MCF 10A (cell line): ENCODE results near the gene KLHL30. TPM values are rescaled to one million over a fixed set of nuclear protein-coding genes. Genes with fewer than 3 reads are reported as not detected.
"Not testable (repeated sequence)": the region's sequence is repeated elsewhere in the genome, so short reads cannot be mapped to it uniquely, and the experiment has no call there.

Source experiments
- BruUV-seq: library from RNA; stranded (reverse); fragments of 400-500 nt; replicated peaks from 2 replicates; lab custom pipeline; 2021; lab: Mats Ljungman, UMichigan
- CTCF ChIA-PET: fragments of 300-600 bp; sonication (Branson Sonifier 250); formaldehyde crosslinking; extraction: SDS; loops from one replicate; lab custom pipeline; 2021; ENCODE audit warnings: antibody characterized with exemption, inconsistent platforms; lab: Yijun Ruan, JAX
- POLR2A ChIA-PET: fragments of 300-600, 350-650 bp; sonication (Branson Sonifier 250); formaldehyde crosslinking; extraction: SDS; loops from one replicate; lab custom pipeline; 2020; ENCODE audit warnings: antibody characterized with exemption, inconsistent platforms; lab: Yijun Ruan, JAX
- DNase-seq: peaks from one replicate; pipeline ENCODE4 v3.0.0-alpha.2; 2018; ENCODE audit not compliant: unreplicated experiment
- H3K27ac Mint-ChIP-seq: one replicate; pipeline ENCODE4 v1.8.0; 2022; ENCODE audit warnings: mild to moderate bottlenecking, low read depth, mixed read lengths; ENCODE audit not compliant: unreplicated experiment
- H3K27me3 Mint-ChIP-seq: one replicate; pipeline ENCODE4 v1.8.0; 2022; ENCODE audit warnings: mixed read lengths; ENCODE audit not compliant: insufficient read depth, unreplicated experiment
- H3K36me3 Mint-ChIP-seq: one replicate; pipeline ENCODE4 v1.8.0; 2022; ENCODE audit warnings: mild to moderate bottlenecking, moderate library complexity, mixed read lengths; ENCODE audit not compliant: insufficient read depth, unreplicated experiment
- H3K4me1 Mint-ChIP-seq: one replicate; pipeline ENCODE4 v1.8.0; 2022; ENCODE audit warnings: mixed read lengths; ENCODE audit not compliant: insufficient read depth, unreplicated experiment
- H3K4me3 Mint-ChIP-seq: one replicate; pipeline ENCODE4 v1.8.0; 2022; ENCODE audit warnings: mild to moderate bottlenecking, moderate library complexity, mixed read lengths; ENCODE audit not compliant: unreplicated experiment
- H3K9me3 Mint-ChIP-seq: one replicate; pipeline ENCODE4 v1.8.0; 2022; ENCODE audit warnings: mixed read lengths; ENCODE audit not compliant: unreplicated experiment
- intact Hi-C: fragments of 100-400 bp; cut with micrococcal nuclease; formaldehyde crosslinking; loops from 2 replicates; pipeline ENCODE4 v1.14.1; 2022
- total RNA-seq: library from RNA; stranded (reverse); gene quantifications from 2 replicates; pipeline ENCODE4 v1.2.3, GENCODE V29; 2022
- TF ChIP-seq, protein P1 (sequence below): fragments of 200-600 bp; IDR thresholded peaks from one replicate; pipeline ENCODE4 v1.8.0; 2022; ENCODE audit warnings: antibody characterized with exemption, mild to moderate bottlenecking; ENCODE audit not compliant: unreplicated experiment

Gene KLHL30
- total RNA-seq, 1 experiment from 2014 or later: 0.35 TPM

- no peaks in the 10 kb centered on the region for H3K27me3 Mint-ChIP-seq
Measured at GRCh38 chr2:238169048-238169707, 30.7 kb downstream of the KLHL30 start.

GRCh38 chr2:238169708-238170251, 31.3 kb downstream of the KLHL30 start:
- CTCF ChIA-PET: interaction anchor here (0.5 to 1.1 kb wide), 5 partner anchors 9 to 431 kb away, joined by 3 read pairs; no protein-coding TSS in a partner anchor
- POLR2A ChIA-PET: interaction anchor here (0.7 to 2.1 kb wide), 10 partner anchors 8 to 271 kb away, joined by 3 to 14 read pairs (median 4); partner anchors contain the start of genes ILKAP and SCLY
- TF ChIP-seq, protein P1, sequence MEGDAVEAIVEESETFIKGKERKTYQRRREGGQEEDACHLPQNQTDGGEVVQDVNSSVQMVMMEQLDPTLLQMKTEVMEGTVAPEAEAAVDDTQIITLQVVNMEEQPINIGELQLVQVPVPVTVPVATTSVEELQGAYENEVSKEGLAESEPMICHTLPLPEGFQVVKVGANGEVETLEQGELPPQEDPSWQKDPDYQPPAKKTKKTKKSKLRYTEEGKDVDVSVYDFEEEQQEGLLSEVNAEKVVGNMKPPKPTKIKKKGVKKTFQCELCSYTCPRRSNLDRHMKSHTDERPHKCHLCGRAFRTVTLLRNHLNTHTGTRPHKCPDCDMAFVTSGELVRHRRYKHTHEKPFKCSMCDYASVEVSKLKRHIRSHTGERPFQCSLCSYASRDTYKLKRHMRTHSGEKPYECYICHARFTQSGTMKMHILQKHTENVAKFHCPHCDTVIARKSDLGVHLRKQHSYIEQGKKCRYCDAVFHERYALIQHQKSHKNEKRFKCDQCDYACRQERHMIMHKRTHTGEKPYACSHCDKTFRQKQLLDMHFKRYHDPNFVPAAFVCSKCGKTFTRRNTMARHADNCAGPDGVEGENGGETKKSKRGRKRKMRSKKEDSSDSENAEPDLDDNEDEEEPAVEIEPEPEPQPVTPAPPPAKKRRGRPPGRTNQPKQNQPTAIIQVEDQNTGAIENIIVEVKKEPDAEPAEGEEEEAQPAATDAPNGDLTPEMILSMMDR: no peak
- DNase-seq: peak; percentile 96
- H3K36me3 Mint-ChIP-seq: peaks cover 62% of the 10 kb centered on the region
- peaks cover 25% of the 10 kb centered on the region for H3K4me1 Mint-ChIP-seq
- H3K27ac Mint-ChIP-seq: peak overlapping the region; percentile 94
- no TSS peak for BruUV-seq
- no peaks in the 10 kb centered on the region for H3K27me3 Mint-ChIP-seq
- peak overlapping the region; percentile 41 for H3K4me3 Mint-ChIP-seq
- H3K9me3 Mint-ChIP-seq: no peaks in the 10 kb centered on the region
- intact Hi-C loops: no loop called here

More at GRCh38 chr2:238169048-238169707, 30.7 kb downstream of the KLHL30 start:
- TF ChIP-seq, protein P1: no peak
- intact Hi-C loops: no loop called here
- ChIA-PET POLR2A (interaction anchor here (0.7 to 2.1 kb wide), 10 partner anchors 9 to 270 kb away, joined by 3 to 14 read pairs (median 4); partner anchors contain the start of genes ILKAP and SCLY), CTCF (interaction anchor here (0.6 to 1.1 kb wide), 3 partner anchors 9 to 107 kb away, joined by 3 read pairs; no protein-coding TSS in a partner anchor)
- Mint-ChIP-seq H3K9me3 (no peaks in the 10 kb centered on the region), H3K27ac (peak overlapping the region; percentile 94), H3K36me3 (peaks cover 58% of the 10 kb centered on the region), H3K4me3 (peak overlapping the region; percentile 41), H3K4me1 (peaks cover 25% of the 10 kb centered on the region)
- BruUV-seq: TSS peak; percentile 88
- DNase-seq: peak; percentile 87

DNA sequence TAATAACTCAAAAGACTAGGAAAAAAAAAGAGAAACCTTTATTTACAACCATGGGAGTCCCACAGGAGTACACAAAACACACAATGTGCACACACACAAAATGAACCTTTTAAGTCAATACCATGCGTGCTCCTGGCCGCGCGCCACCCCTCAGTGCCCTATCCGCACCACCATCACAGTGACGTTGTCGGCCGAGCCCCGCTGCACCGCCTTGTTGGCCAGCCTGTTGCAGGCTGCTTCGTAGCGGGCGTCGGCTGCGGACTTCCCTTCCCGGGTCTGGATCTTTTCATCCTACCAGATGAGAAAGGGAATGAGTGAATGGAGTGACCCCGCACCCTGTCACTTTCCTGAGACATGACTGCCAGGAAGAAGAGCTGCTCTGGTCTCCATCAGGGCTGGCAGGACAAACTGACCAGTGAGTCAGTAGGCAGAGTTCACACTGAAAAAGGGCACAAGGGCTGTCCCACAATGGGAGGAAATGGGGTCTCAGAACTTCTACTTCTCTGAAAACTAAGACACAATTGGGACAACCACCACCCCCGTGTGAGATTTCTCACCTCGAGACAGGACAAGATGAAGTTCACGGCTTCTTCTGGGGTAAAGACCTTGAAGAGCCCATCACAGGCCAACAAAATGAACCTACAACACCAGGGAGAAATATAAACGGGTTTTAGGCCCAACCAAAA, 32.1 kb downstream of the KLHL30 start:
- peaks cover 69% of the 10 kb centered on the region for H3K36me3 Mint-ChIP-seq
- DNase-seq: no peak
- TF ChIP-seq, protein P1: no peak
- intact Hi-C loops: no loop called here
- no peak overlapping the region for H3K4me3 Mint-ChIP-seq
- H3K27me3 Mint-ChIP-seq: no peaks in the 10 kb centered on the region
- H3K4me1 Mint-ChIP-seq: peaks cover 25% of the 10 kb centered on the region
- CTCF ChIA-PET: interaction anchor here (0.5 to 0.9 kb wide), 4 partner anchors 10 to 431 kb away, joined by 3 read pairs; no protein-coding TSS in a partner anchor
- POLR2A ChIA-PET: interaction anchor here (1.0 to 2.1 kb wide), 7 partner anchors 15 to 202 kb away, joined by 3 to 14 read pairs (median 5); partner anchors contain the start of genes ILKAP and SCLY
- peak overlapping the region; percentile 94 for H3K27ac Mint-ChIP-seq
- BruUV-seq: no TSS peak
- no peaks in the 10 kb centered on the region for H3K9me3 Mint-ChIP-seq

- ChIA-PET CTCF (interaction anchor here (0.7 kb wide), 1 partner anchor 24 kb away, joined by 3 read pairs; no protein-coding TSS in a partner anchor), POLR2A (interaction anchor here (1.9 to 2.1 kb wide), 3 partner anchors 29 to 110 kb away, joined by 5 to 14 read pairs (median 14); partner anchors contain the start of genes ILKAP and SCLY)
- H3K9me3 Mint-ChIP-seq, intact Hi-C loops, DNase-seq, H3K27me3 Mint-ChIP-seq, H3K4me3 Mint-ChIP-seq, BruUV-seq, H3K27ac Mint-ChIP-seq: not testable (repeated sequence)
- peaks cover 75% of the 10 kb centered on the region for H3K36me3 Mint-ChIP-seq
- H3K4me1 Mint-ChIP-seq: peaks cover 25% of the 10 kb centered on the region
Measured at GRCh38 chr2:238171072-238171431, 32.6 kb downstream of the KLHL30 start.
